IMR-90 (cell line): ENCODE data around the gene PIWIL4. TPM values are rescaled to one million over a fixed set of nuclear protein-coding genes. Genes with fewer than 3 reads are reported as not detected.

Source experiments
- ATAC-seq: fragments of 200-7000 bp; cut with Tn5 transposase; 2 replicates; pipeline ENCODE4 v1.9.1; 2020; ENCODE audit warnings: low read depth, mild to moderate bottlenecking, moderate library complexity
- BruUV-seq: library from RNA; stranded (reverse); fragments of 400-500 nt; replicated peaks from 2 replicates; lab custom pipeline; 2021; lab: Mats Ljungman, UMichigan
- CTCF ChIA-PET: fragments of 300-600 bp; formaldehyde crosslinking; extraction: SDS; loops from one replicate; lab custom pipeline; 2021; ENCODE audit warnings: antibody characterized with exemption; lab: Yijun Ruan, JAX
- POLR2A ChIA-PET: fragments of 300-600 bp; sonication (Branson Sonifier 250); formaldehyde crosslinking; loops from one replicate; lab custom pipeline; 2022; ENCODE audit warnings: antibody characterized with exemption; ENCODE audit not compliant: unreplicated experiment; lab: Charles Lee
- DNase-seq: peaks from one replicate; pipeline ENCODE4 v3.0.0; 2013
- H2AFZ ChIP-seq: replicated peaks from 2 replicates; pipeline ENCODE3; 2013; ENCODE audit warnings: low read length, mild to moderate bottlenecking; ENCODE audit not compliant: poor library complexity
- H2AK5ac ChIP-seq: 2 replicates; pipeline ENCODE4 v1.6.1; 2013; ENCODE audit warnings: low read depth, low read length, inconsistent platforms
- H2AK9ac ChIP-seq: replicated peaks from 2 replicates; pipeline ENCODE3; 2013; ENCODE audit warnings: mild to moderate bottlenecking, low read depth, low read length, moderate library complexity; ENCODE audit not compliant: poor library complexity
- H2BK120ac ChIP-seq: 2 replicates; pipeline ENCODE4 v1.6.1; 2013; ENCODE audit warnings: low read depth, low read length, inconsistent platforms
- H2BK15ac ChIP-seq: 3 replicates; pipeline ENCODE4 v1.6.1; 2013; ENCODE audit warnings: low read depth, low read length, inconsistent platforms
- H2BK20ac ChIP-seq: 2 replicates; pipeline ENCODE4 v1.6.1; 2013; ENCODE audit warnings: low read depth, mild to moderate bottlenecking, inconsistent platforms, low read length, moderate library complexity
- H2BK5ac ChIP-seq: 2 replicates; pipeline ENCODE4 v1.6.1; 2013; ENCODE audit warnings: mild to moderate bottlenecking, low read depth, low read length, inconsistent platforms; ENCODE audit not compliant: poor library complexity, severe bottlenecking
- H3K14ac ChIP-seq: replicated peaks from 2 replicates; pipeline ENCODE4 v1.6.1; 2013; ENCODE audit warnings: low read depth, low read length, inconsistent platforms
- H3K18ac ChIP-seq: 2 replicates; pipeline ENCODE4 v1.6.1; 2013; ENCODE audit warnings: low read depth, low read length, control low read depth
- H3K23ac ChIP-seq: 2 replicates; pipeline ENCODE4 v1.6.1; 2013; ENCODE audit warnings: low read depth, low read length, inconsistent platforms
- H3K27ac ChIP-seq: 2 replicates; pipeline ENCODE4 v1.5.1; 2013; ENCODE audit warnings: mild to moderate bottlenecking, control low read depth, low read length; ENCODE audit not compliant: insufficient read depth
- H3K27me3 ChIP-seq: 2 replicates; pipeline ENCODE4 v1.6.1; 2013; ENCODE audit warnings: low read length; ENCODE audit not compliant: control insufficient read depth, insufficient read depth
- H3K36me3 ChIP-seq: 2 replicates; pipeline ENCODE4 v1.6.1; 2013; ENCODE audit warnings: low read length, mixed read lengths; ENCODE audit not compliant: control insufficient read depth, insufficient read depth
- H3K4ac ChIP-seq: 2 replicates; pipeline ENCODE4 v1.6.1; 2013; ENCODE audit warnings: low read depth, low read length, inconsistent platforms
- H3K4me1 ChIP-seq: 2 replicates; pipeline ENCODE4 v1.6.1; 2013; ENCODE audit warnings: low read length, mixed read lengths; ENCODE audit not compliant: control insufficient read depth, insufficient read depth
- H3K4me2 ChIP-seq: 2 replicates; pipeline ENCODE4 v1.6.1; 2013; ENCODE audit warnings: low read depth, mild to moderate bottlenecking, control low read depth, low read length, moderate library complexity
- H3K4me3 ChIP-seq: 2 replicates; pipeline ENCODE4 v1.5.1; 2013; ENCODE audit warnings: low read depth, mild to moderate bottlenecking, control low read depth, low read length, moderate library complexity; ENCODE audit not compliant: insufficient read depth
- H3K56ac ChIP-seq: 2 replicates; pipeline ENCODE4 v1.6.1; 2013; ENCODE audit warnings: low read length, inconsistent platforms; ENCODE audit not compliant: insufficient read depth; ENCODE audit errors: extremely low read depth
- H3K79me1 ChIP-seq, 2 experiments: 2 replicates each; pipeline ENCODE4 v1.6.1; 2013; ENCODE audit warnings: low read length in 2 of 2, inconsistent platforms in 1 of 2, low read depth in 1 of 2
- H3K9ac ChIP-seq: 2 replicates; pipeline ENCODE4 v1.6.1; 2013; ENCODE audit warnings: low read depth, low read length, control low read depth
- H3K9me1 ChIP-seq: 2 replicates; pipeline ENCODE4 v1.6.1; 2013; ENCODE audit warnings: low read length, inconsistent platforms; ENCODE audit not compliant: insufficient read depth
- H3K9me3 ChIP-seq: 2 replicates; pipeline ENCODE4 v1.6.1; 2013; ENCODE audit warnings: low read length; ENCODE audit not compliant: control insufficient read depth, insufficient read depth
- H4K20me1 ChIP-seq: 2 replicates; pipeline ENCODE4 v1.6.1; 2013; ENCODE audit warnings: low read length, inconsistent platforms; ENCODE audit not compliant: insufficient read depth
- H4K5ac ChIP-seq: 2 replicates; pipeline ENCODE4 v1.6.1; 2013; ENCODE audit warnings: mild to moderate bottlenecking, low read depth, low read length, control low read depth
- H4K8ac ChIP-seq, 2 experiments: 2 replicates each; pipeline ENCODE4 v1.6.1; 2013; ENCODE audit warnings: low read depth in 2 of 2, low read length in 2 of 2, control low read depth in 1 of 2, inconsistent platforms in 1 of 2
- H4K91ac ChIP-seq: 2 replicates; pipeline ENCODE4 v1.6.1; 2013; ENCODE audit warnings: low read depth, low read length, inconsistent platforms; ENCODE audit not compliant: insufficient read depth
- BHLHE40 ChIP-seq: fragments of 150-350 bp; IDR thresholded peaks from 2 replicates; pipeline ENCODE4 v1.6.1; 2016; ENCODE audit warnings: mild to moderate bottlenecking, low read depth, low read length
- CEBPB ChIP-seq: IDR thresholded peaks from 2 replicates; pipeline ENCODE4 v1.6.1; 2012; ENCODE audit warnings: low read depth, low read length, improper control_type of control experiment
- CHD1 ChIP-seq: IDR thresholded peaks from 2 replicates; pipeline ENCODE4 v1.6.1; 2012; ENCODE audit warnings: low read depth, low read length, improper control_type of control experiment
- FOS ChIP-seq: fragments of 150-350 bp; IDR thresholded peaks from 2 replicates; pipeline ENCODE4 v1.6.1; 2016; ENCODE audit warnings: low read depth, low read length
- MAFK ChIP-seq: IDR thresholded peaks from 2 replicates; pipeline ENCODE4 v1.6.1; 2012; ENCODE audit warnings: low read depth, low read length, improper control_type of control experiment
- MAZ ChIP-seq: IDR thresholded peaks from 2 replicates; pipeline ENCODE4 v1.6.1; 2012; ENCODE audit warnings: low read depth, mild to moderate bottlenecking, low read length, improper control_type of control experiment, moderate library complexity, borderline replicate concordance
- MXI1 ChIP-seq: IDR thresholded peaks from 2 replicates; pipeline ENCODE4 v1.6.1; 2012; ENCODE audit warnings: low read depth, mild to moderate bottlenecking, low read length, moderate library complexity, borderline replicate concordance
- NFE2L2 ChIP-seq: fragments of 150-350 bp; IDR thresholded peaks from 2 replicates; pipeline ENCODE4 v1.6.1; 2016; ENCODE audit warnings: low read depth, mild to moderate bottlenecking, low read length
- POLR2A ChIP-seq: IDR thresholded peaks from 2 replicates; pipeline ENCODE4 v1.6.1; 2012; ENCODE audit warnings: mild to moderate bottlenecking, low read depth, low read length
- RAD21 ChIP-seq: IDR thresholded peaks from 2 replicates; pipeline ENCODE4 v1.6.1; 2012; ENCODE audit warnings: low read length, improper control_type of control experiment
- RCOR1 ChIP-seq: IDR thresholded peaks from 2 replicates; pipeline ENCODE4 v1.6.1; 2012; ENCODE audit warnings: mild to moderate bottlenecking, low read length, improper control_type of control experiment; ENCODE audit not compliant: insufficient replicate concordance
- RFX5 ChIP-seq: IDR thresholded peaks from 2 replicates; pipeline ENCODE4 v1.8.0; 2012; ENCODE audit warnings: low read depth, mild to moderate bottlenecking, low read length, moderate library complexity
- SMC3 ChIP-seq: fragments of 150-350 bp; IDR thresholded peaks from 2 replicates; pipeline ENCODE4 v1.6.1; 2016; ENCODE audit warnings: low read depth, mild to moderate bottlenecking, antibody characterized with exemption, low read length, moderate library complexity
- WGBS, 2 experiments: methylation state at CpG; one replicate each; pipeline versions ENCODE4 v1.1.5 to v1.1.7; 2013; ENCODE audit warnings: missing lambda C conversion rate in 2 of 2; ENCODE audit not compliant: insufficient read length in 1 of 2; ENCODE audit errors: extremely low coverage in 2 of 2; 5-methylcytosine and 5-hydroxymethylcytosine counted together
- dilution Hi-C: fragments of 300-500 bp; cut with HindIII; formaldehyde crosslinking; loops from one replicate; pipeline ENCODE4 v1.14.3; 2018; ENCODE audit warnings: low sequenced_read_pairs; ENCODE audit not compliant: unreplicated experiment
- in situ Hi-C: fragments of 300-500 bp; cut with MboI; formaldehyde crosslinking; loops from 3 replicates; pipeline ENCODE4 v1.14.3; 2019; ENCODE audit warnings: low sequenced_read_pairs, inconsistent platforms, mixed read lengths
- intact Hi-C: fragments of 100-400 bp; cut with micrococcal nuclease; formaldehyde crosslinking; loops from 2 replicates; pipeline ENCODE4 v1.10.0; 2022
- polyA plus RNA-seq, 3 experiments: library from polyadenylated mRNA; depleted of rRNA; stranded (reverse); fragments of >200 nt; gene quantifications; 2 replicates each; pipeline ENCODE4 v1.2.3, GENCODE V29; 2012; ENCODE audit warnings: low replicate concordance in 1 of 3
- total RNA-seq: library from RNA; depleted of rRNA; stranded (reverse); fragments of >200 nt; gene quantifications from 2 replicates; pipeline ENCODE4 v1.2.3, GENCODE V29; 2012
- TF ChIP-seq, protein P1 (sequence below): fragments of 150-350 bp; IDR thresholded peaks from 2 replicates; pipeline ENCODE4 v1.6.1; 2017; ENCODE audit warnings: mild to moderate bottlenecking, antibody characterized with exemption, low read length, low read depth
- TF ChIP-seq, protein P2 (sequence below): conservative IDR thresholded peaks from 2 replicates; pipeline ENCODE4 v1.5.1; 2012; ENCODE audit warnings: mild to moderate bottlenecking, low read depth, low read length, improper control_type of control experiment
- TF ChIP-seq, protein P3 (sequence below): fragments of 150-350 bp; IDR thresholded peaks from 2 replicates; pipeline ENCODE4 v1.6.1; 2016; ENCODE audit warnings: low read depth, mild to moderate bottlenecking, low read length, moderate library complexity, borderline replicate concordance

PIWIL4 gene
- total and polyA plus RNA-seq, 2 of the 4 experiments (the other 2 are of a cell fraction) = 0.72 to 1.3 TPM

DNA sequence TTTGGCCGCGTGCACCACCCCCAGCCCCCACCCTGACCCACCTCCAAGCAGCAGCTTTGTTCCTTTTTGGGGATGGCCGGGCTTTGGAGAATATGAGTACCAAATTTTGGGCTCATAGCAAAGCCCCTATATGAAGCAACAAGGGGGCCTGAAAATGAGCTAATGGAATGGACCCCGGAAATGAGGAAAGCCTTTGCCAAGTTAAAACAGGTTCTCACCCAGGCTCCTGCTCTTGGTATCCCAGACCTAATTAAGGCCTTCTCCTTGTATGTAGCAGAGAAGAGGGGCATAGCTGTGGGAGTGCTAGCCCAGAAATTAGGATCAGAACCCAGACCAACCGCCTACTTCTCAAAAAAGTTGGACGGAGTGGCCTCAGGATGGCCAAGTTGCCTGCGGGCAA, 87.0 kb downstream of the PIWIL4 start:
- POLR2A ChIA-PET = no interaction called here
- in situ Hi-C loops (no loop called here), intact Hi-C loops (no loop called here), dilution Hi-C loops (no loop called here)
- Histone ChIP-seq H3K4ac (no peak overlapping the region), H3K9me1 (no peaks in the 10 kb centered on the region), H4K91ac (no peak overlapping the region), H3K4me2 (no peak overlapping the region), H3K27ac (no peak overlapping the region), H3K27me3 (peaks cover 30% of the 10 kb centered on the region), H3K4me1 (peaks cover 6% of the 10 kb centered on the region), H2BK5ac (no peak overlapping the region), H3K23ac (no peak overlapping the region), H3K56ac (no peak overlapping the region), H4K20me1 (no peaks in the 10 kb centered on the region), H3K14ac (no peak overlapping the region), H4K5ac (no peak overlapping the region), H3K9ac (no peak overlapping the region), H3K9me3 (no peaks in the 10 kb centered on the region), H3K79me1 (no peaks in the 10 kb centered on the region), H3K4me3 (no peak overlapping the region), H2AFZ (no peak overlapping the region), H2BK15ac (no peak overlapping the region), H4K8ac (no peak overlapping the region), H2BK20ac (no peak overlapping the region), H2AK9ac (no peak overlapping the region), H3K36me3 (no peaks in the 10 kb centered on the region), H2AK5ac (no peak overlapping the region), H2BK120ac (no peak overlapping the region), H3K18ac (no peak overlapping the region)
- no TSS peak for BruUV-seq
- TF ChIP-seq, protein P1, sequence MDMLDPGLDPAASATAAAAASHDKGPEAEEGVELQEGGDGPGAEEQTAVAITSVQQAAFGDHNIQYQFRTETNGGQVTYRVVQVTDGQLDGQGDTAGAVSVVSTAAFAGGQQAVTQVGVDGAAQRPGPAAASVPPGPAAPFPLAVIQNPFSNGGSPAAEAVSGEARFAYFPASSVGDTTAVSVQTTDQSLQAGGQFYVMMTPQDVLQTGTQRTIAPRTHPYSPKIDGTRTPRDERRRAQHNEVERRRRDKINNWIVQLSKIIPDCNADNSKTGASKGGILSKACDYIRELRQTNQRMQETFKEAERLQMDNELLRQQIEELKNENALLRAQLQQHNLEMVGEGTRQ = no peak
- TF ChIP-seq MAFK (no peak), BHLHE40 (no peak), RFX5 (no peak), NFE2L2 (no peak), MAZ (no peak), FOS (no peak), MXI1 (no peak), CEBPB (no peak), SMC3 (no peak), CHD1 (no peak), RAD21 (no peak), RCOR1 (no peak), POLR2A (no peak)
- TF ChIP-seq, protein P2, sequence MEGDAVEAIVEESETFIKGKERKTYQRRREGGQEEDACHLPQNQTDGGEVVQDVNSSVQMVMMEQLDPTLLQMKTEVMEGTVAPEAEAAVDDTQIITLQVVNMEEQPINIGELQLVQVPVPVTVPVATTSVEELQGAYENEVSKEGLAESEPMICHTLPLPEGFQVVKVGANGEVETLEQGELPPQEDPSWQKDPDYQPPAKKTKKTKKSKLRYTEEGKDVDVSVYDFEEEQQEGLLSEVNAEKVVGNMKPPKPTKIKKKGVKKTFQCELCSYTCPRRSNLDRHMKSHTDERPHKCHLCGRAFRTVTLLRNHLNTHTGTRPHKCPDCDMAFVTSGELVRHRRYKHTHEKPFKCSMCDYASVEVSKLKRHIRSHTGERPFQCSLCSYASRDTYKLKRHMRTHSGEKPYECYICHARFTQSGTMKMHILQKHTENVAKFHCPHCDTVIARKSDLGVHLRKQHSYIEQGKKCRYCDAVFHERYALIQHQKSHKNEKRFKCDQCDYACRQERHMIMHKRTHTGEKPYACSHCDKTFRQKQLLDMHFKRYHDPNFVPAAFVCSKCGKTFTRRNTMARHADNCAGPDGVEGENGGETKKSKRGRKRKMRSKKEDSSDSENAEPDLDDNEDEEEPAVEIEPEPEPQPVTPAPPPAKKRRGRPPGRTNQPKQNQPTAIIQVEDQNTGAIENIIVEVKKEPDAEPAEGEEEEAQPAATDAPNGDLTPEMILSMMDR = no peak
- TF ChIP-seq, protein P3, sequence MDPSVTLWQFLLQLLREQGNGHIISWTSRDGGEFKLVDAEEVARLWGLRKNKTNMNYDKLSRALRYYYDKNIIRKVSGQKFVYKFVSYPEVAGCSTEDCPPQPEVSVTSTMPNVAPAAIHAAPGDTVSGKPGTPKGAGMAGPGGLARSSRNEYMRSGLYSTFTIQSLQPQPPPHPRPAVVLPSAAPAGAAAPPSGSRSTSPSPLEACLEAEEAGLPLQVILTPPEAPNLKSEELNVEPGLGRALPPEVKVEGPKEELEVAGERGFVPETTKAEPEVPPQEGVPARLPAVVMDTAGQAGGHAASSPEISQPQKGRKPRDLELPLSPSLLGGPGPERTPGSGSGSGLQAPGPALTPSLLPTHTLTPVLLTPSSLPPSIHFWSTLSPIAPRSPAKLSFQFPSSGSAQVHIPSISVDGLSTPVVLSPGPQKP = no peak
- no peak for DNase-seq
- CTCF ChIA-PET = no interaction called here
- ATAC-seq = no peak
- WGBS, 2 experiments = no CpG with 5 or more reads among the region's 7 CpGs
